HEK293T (cell line): ENCODE measurements around the gene RBM3.
"Not testable (repeated sequence)": the region's sequence is repeated elsewhere in the genome, so short reads cannot be mapped to it uniquely, and the experiment has no call there.

Source experiments
- CTCF ChIA-PET: fragments of 350-600 bp; formaldehyde crosslinking; extraction: SDS; loops from one replicate; lab custom pipeline; 2021; ENCODE audit warnings: antibody characterized with exemption, inconsistent platforms; lab: Yijun Ruan, JAX
- POLR2A ChIA-PET: fragments of 350-600 bp; formaldehyde crosslinking; extraction: SDS; loops from one replicate; lab custom pipeline; 2020; ENCODE audit warnings: antibody characterized with exemption, inconsistent platforms; lab: Yijun Ruan, JAX
- DNase-seq: peaks from one replicate; pipeline ENCODE4 v3.0.0; 2012; ENCODE audit warnings: mixed read lengths; ENCODE audit errors: extremely low spot score
- ARNT ChIP-seq: fragments of 450-650 bp; IDR thresholded peaks from 2 replicates; pipeline ENCODE4 v1.6.1; 2017; ENCODE audit warnings: mild to moderate bottlenecking
- BHLHE40 ChIP-seq: fragments of 450-650 bp; IDR thresholded peaks from 2 replicates; pipeline ENCODE4 v1.6.1; 2016; ENCODE audit warnings: mild to moderate bottlenecking, moderate library complexity, borderline replicate concordance
- CTBP1 ChIP-seq: fragments of 450-650 bp; IDR thresholded peaks from 2 replicates; pipeline ENCODE4 v1.6.1; 2016; ENCODE audit warnings: borderline replicate concordance
- ELF4 ChIP-seq: fragments of 450-650 bp; IDR thresholded peaks from 2 replicates; pipeline ENCODE4 v1.6.1; 2017; ENCODE audit warnings: antibody characterized with exemption
- FOXA1 ChIP-seq: fragments of 450-650 bp; IDR thresholded peaks from 2 replicates; pipeline ENCODE4 v1.6.1; 2016; ENCODE audit warnings: mild to moderate bottlenecking
- FOXK2 ChIP-seq: fragments of 450-650 bp; IDR thresholded peaks from 2 replicates; pipeline ENCODE4 v1.6.1; 2016; ENCODE audit warnings: mild to moderate bottlenecking
- FOXM1 ChIP-seq: fragments of 450-650 bp; IDR thresholded peaks from 2 replicates; pipeline ENCODE4 v1.6.1; 2017; ENCODE audit warnings: mild to moderate bottlenecking, borderline replicate concordance
- HDGF ChIP-seq: fragments of 450-650 bp; IDR thresholded peaks from 2 replicates; pipeline ENCODE4 v1.6.1; 2017; ENCODE audit warnings: antibody characterized with exemption, borderline replicate concordance
- L3MBTL2 ChIP-seq: fragments of 450-650 bp; conservative IDR thresholded peaks from 2 replicates; pipeline ENCODE4 v1.6.1; 2016; ENCODE audit warnings: mild to moderate bottlenecking
- LEF1 ChIP-seq: fragments of 450-650 bp; IDR thresholded peaks from 2 replicates; pipeline ENCODE4 v1.6.1; 2017; ENCODE audit warnings: mild to moderate bottlenecking, borderline replicate concordance
- NFRKB ChIP-seq: fragments of 450-650 bp; IDR thresholded peaks from 2 replicates; pipeline ENCODE4 v1.6.1; 2016; ENCODE audit warnings: mild to moderate bottlenecking, moderate library complexity
- SP1 ChIP-seq: fragments of 450-650 bp; IDR thresholded peaks from 2 replicates; pipeline ENCODE4 v1.6.1; 2017
- SUZ12 ChIP-seq: fragments of 450-650 bp; IDR thresholded peaks from 2 replicates; pipeline ENCODE4 v1.6.1; 2016; ENCODE audit warnings: mild to moderate bottlenecking
- TARDBP ChIP-seq: fragments of 450-650 bp; IDR thresholded peaks from 2 replicates; pipeline ENCODE4 v1.6.1; 2016
- ZNF384 ChIP-seq: fragments of 450-650 bp; IDR thresholded peaks from 2 replicates; pipeline ENCODE4 v1.6.1; 2016
- TF ChIP-seq, protein P1 (sequence below): fragments of 450-650 bp; IDR thresholded peaks from 2 replicates; pipeline ENCODE4 v1.6.1; 2016

Gene RBM3

DNA sequence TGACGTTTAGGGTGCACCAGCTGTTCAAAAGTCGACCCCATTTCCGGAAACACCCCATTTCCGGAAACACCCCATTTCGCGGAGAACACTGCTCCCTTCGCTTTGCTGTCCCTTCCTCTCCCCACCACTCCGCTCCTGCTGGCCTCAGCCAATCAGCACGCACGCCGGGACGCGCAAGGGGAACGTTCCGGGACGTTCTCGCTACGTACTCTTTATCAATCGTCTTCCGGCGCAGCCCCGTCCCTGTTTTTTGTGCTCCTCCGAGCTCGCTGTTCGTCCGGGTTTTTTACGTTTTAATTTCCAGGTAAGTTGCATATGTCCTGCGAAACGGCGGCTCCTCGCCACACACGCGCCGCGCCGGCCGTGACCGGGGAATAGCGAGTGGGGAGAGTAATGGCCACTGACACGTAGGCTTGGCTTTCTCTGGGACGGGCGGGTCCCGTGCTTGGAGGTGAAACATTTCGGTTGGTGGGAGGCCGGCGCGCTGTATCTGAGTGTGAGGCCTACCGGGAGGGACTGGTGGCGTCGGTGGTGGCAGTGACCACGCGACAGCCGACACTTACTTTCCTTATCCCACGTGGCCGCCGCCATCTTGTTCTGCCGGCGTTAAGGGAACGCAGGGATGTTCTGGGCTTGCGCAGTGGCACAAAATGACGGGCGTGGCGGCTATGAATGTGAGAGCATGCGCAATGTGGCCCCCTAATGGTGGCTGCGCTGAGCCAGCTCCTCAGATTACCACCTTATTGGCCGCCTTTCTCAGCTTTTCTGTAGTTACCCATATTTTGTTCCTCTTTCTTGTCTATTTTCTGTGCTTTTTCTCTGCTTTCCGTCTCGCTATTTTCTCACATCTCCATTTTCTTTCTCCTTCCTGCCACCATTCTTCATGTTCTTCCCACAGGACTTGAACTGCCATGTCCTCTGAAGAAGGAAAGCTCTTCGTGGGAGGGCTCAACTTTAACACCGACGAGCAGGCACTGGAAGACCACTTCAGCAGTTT, at the start of gene RBM3:
TSS of gene RBM3 (plus strand) at position 215 of the 997 bp plus-strand sequence. CDS start at position 912, 697 bp downstream.
- POLR2A ChIA-PET, result interaction anchor here (0.8 to 2.9 kb wide), 7 partner anchors 9 to 49 kb away, joined by 3 to 16 read pairs (median 5); partner anchors contain the start of gene TBC1D25
- CTCF ChIA-PET, result interaction anchor here (0.7 kb wide), 1 partner anchor 12 kb away, joined by 3 read pairs; no protein-coding TSS in a partner anchor
- DNase-seq, result peak; percentile 79

DNA sequence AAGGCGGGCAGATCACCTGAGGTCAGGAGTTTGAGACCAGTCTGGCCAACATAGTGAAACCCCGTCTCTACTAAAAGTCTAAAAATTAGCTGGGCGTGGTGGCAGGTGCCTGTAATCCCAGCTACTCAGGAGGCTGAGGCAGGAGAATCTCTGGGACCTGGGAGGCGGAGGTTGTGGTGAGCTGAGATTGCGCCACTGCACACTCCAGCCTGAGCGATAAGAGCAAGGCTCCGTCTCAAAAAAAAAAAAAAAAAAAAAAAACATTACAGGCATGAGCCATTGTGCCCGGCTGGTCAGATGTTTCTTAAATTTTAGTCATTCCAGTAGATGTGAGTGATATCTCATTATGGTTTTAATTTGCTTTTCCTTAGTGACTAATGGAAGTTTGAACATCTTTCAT, 48.4 kb upstream of the RBM3 start:
- POLR2A ChIA-PET, result interaction anchor here (1.6 kb wide), 1 partner anchor 48 kb away, joined by 3 read pairs; the partner anchor contains the start of gene RBM3
- DNase-seq, result not testable (repeated sequence)
- CTCF ChIA-PET, result interaction anchor here (0.6 kb wide), 1 partner anchor 78 kb away, joined by 3 read pairs; no protein-coding TSS in a partner anchor

More for the DNA sequence above, at the start of gene RBM3:
- TF ChIP-seq FOXA1 (no peak), FOXM1 (no peak), SP1 (no peak), L3MBTL2 (peak; percentile 92), FOXK2 (peak; percentile 49; the same call in 1 of the 2 replicates), HDGF (no peak), TARDBP (no peak; the same call in 1 of the 2 replicates), ZNF384 (no peak), ELF4 (peak; percentile 82), NFRKB (peak; percentile 82), CTBP1 (no peak)
- TF ChIP-seq, protein P1, sequence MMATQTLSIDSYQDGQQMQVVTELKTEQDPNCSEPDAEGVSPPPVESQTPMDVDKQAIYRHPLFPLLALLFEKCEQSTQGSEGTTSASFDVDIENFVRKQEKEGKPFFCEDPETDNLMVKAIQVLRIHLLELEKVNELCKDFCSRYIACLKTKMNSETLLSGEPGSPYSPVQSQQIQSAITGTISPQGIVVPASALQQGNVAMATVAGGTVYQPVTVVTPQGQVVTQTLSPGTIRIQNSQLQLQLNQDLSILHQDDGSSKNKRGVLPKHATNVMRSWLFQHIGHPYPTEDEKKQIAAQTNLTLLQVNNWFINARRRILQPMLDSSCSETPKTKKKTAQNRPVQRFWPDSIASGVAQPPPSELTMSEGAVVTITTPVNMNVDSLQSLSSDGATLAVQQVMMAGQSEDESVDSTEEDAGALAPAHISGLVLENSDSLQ, result peak; percentile 56

DNA sequence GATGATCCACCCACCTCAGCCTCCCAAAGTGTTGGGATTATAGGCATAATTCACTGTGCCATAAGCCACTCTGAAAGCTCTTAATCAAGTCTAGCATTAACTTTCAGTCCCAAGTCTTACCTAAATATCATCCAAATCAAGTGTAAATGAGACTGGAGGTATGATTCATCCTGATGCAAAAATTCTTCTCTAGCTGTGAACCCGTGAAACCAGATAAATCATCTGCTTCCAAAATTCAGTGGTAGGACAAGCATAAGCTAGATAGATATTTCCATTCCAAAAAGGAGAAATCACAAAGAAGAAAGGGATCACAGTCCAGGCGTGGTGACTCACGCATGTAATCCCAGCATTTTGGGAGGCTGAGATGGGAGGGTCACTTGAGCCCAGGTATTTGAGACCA, 43.5 kb upstream of the RBM3 start:
- ChIA-PET CTCF (no interaction called here), POLR2A (interaction anchor here (1.1 to 1.7 kb wide), 2 partner anchors 9 kb away, joined by 3 to 4 read pairs; partner anchors contain the start of gene TBC1D25)
- no peak for DNase-seq
- TF ChIP-seq, protein P1, result no peak
- TF ChIP-seq CTBP1 (no peak), FOXM1 (no peak), LEF1 (no peak), FOXK2 (no peak), NFRKB (no peak), L3MBTL2 (no peak), SP1 (no peak), ZNF384 (no peak), HDGF (no peak), ARNT (no peak), TARDBP (no peak), BHLHE40 (no peak), FOXA1 (no peak), ELF4 (no peak), SUZ12 (no peak)

DNA sequence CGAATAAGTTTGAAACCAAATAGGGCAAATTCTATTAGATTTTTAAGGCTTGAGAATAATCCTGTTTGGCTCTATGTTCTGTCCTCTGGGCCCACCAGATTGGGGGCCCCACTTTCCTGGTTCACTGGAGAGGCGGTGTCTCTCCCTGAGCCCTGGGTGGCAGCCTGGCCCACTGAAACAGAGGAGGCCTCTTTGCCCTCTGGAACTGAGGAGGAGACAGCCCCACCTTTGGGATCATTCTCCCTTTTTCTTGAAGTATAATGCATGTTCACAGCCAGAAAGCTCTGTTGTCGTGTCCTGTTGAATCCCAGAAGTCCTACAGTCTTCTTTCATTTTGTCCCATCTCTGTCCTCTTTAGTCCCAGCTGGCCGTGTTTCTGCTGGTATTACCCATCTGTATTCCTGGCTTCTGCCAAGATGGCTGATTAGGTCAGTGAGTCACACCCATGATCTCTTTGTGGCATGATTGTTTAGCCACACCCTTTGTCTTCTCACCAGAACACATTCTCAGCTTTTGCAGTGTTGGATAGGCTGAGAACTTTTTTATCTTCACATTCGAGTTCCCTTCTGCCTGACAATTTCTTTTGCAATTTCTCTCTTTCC, 42.8 kb upstream of the RBM3 start:
- DNase-seq, result no peak
- no peak for TF ChIP-seq HDGF
- no peak for TF ChIP-seq ARNT
- TF ChIP-seq BHLHE40, result no peak
- no peak for TF ChIP-seq FOXA1
- TF ChIP-seq ZNF384, result no peak
- TF ChIP-seq NFRKB, result no peak
- no peak for TF ChIP-seq TARDBP
- no peak for TF ChIP-seq FOXK2
- no peak for TF ChIP-seq SP1
- TF ChIP-seq, protein P1, result no peak
- no peak for TF ChIP-seq LEF1
- TF ChIP-seq ELF4, result no peak
- no peak for TF ChIP-seq FOXM1
- no peak for TF ChIP-seq L3MBTL2
- no peak for TF ChIP-seq CTBP1
- no peak for TF ChIP-seq SUZ12
- POLR2A ChIA-PET, result interaction anchor here (1.6 to 1.7 kb wide), 2 partner anchors 9 kb away, joined by 4 read pairs; partner anchors contain the start of genes EBP and TBC1D25
- CTCF ChIA-PET, result no interaction called here

DNA sequence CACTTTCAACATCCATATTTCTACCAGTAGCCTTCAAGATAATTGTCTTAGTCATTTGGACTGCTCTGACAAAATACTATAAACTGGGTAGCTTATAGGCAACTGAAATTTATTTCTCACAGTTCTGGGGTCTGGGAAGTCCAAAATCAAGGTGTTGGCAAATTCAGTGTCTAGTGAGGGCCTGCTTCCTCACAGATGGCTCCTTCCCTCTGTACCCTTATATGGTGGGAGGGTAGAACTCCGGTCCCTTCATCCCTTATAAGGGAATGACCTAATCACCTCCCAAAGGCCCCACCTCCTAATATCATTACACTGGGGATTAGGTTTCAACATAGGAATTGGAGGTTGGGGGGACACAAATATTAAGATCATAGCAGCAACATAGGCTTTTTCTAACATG, 42.1 kb upstream of the RBM3 start:
- TF ChIP-seq FOXA1, result no peak
- TF ChIP-seq NFRKB, result no peak
- no peak for TF ChIP-seq TARDBP
- TF ChIP-seq, protein P1, result no peak
- no peak for TF ChIP-seq HDGF
- DNase-seq, result no peak
- ChIA-PET POLR2A (interaction anchor here (1.6 to 1.7 kb wide), 2 partner anchors 8 to 10 kb away, joined by 4 read pairs; partner anchors contain the start of genes EBP and TBC1D25), CTCF (no interaction called here)
